HG02970 (cell line): ENCODE results near the gene ZNF816.
A peak's percentile ranks its signal among the peaks of the same experiment; 100 is the strongest.
"Not testable (repeated sequence)": the region's sequence is repeated elsewhere in the genome, so short reads cannot be mapped to it uniquely, and the experiment has no call there.

Source experiments
- ATAC-seq: cut with Tn5 transposase; IDR thresholded peaks from one replicate; pipeline ENCODE4 v1.9.1; 2021; ENCODE audit warnings: mild to moderate bottlenecking, moderate library complexity, moderate number of reproducible peaks; ENCODE audit not compliant: unreplicated experiment, low FRiP score

The ZNF816 gene

GRCh38 chr19:52962394-52963246 lies at the start of gene ZNF816:
TSS of gene ZNF816 (minus strand) at chr19:52962881. CDS start at chr19:52956089, 6,792 bp downstream.
- peak; percentile 96 for ATAC-seq

GRCh38 chr19:53012006-53012405 lies 49.3 kb upstream of the ZNF816 start:
- no peak for ATAC-seq

- no peak for ATAC-seq
Observed at GRCh38 chr19:53010494-53010893, 47.8 kb upstream of the ZNF816 start.

GRCh38 chr19:53008061-53008778 lies 45.5 kb upstream of the ZNF816 start:
- no peak for ATAC-seq

GRCh38 chr19:53007606-53008005 lies 44.9 kb upstream of the ZNF816 start:
- no peak for ATAC-seq

GRCh38 chr19:53007200-53007599 lies 44.5 kb upstream of the ZNF816 start:
- no peak for ATAC-seq

GRCh38 chr19:53004242-53004641 lies 41.6 kb upstream of the ZNF816 start:
- no peak for ATAC-seq

- ATAC-seq = no peak
Observed at GRCh38 chr19:53002479-53002878, 39.8 kb upstream of the ZNF816 start.

- ATAC-seq = no peak
Observed at GRCh38 chr19:52997975-52998374, 35.3 kb upstream of the ZNF816 start.

- ATAC-seq = no peak
Observed at GRCh38 chr19:52995711-52996110, 33.0 kb upstream of the ZNF816 start.

- no peak for ATAC-seq
Observed at GRCh38 chr19:52993342-52994178, 30.9 kb upstream of the ZNF816 start.

- no peak for ATAC-seq
Observed at GRCh38 chr19:52992109-52993004, 29.7 kb upstream of the ZNF816 start.

- no peak for ATAC-seq
Observed at GRCh38 chr19:52991484-52991883, 28.8 kb upstream of the ZNF816 start.

GRCh38 chr19:52990759-52991418 lies 28.2 kb upstream of the ZNF816 start:
- ATAC-seq = no peak

GRCh38 chr19:52988506-52988905 lies 25.8 kb upstream of the ZNF816 start:
- ATAC-seq = no peak

GRCh38 chr19:52987221-52987620 lies 24.5 kb upstream of the ZNF816 start:
- no peak for ATAC-seq

- not testable (repeated sequence) for ATAC-seq
Observed at GRCh38 chr19:52983167-52983566, 20.5 kb upstream of the ZNF816 start.

GRCh38 chr19:52981329-52981728 lies 18.6 kb upstream of the ZNF816 start:
- no peak for ATAC-seq

- ATAC-seq = no peak
Observed at GRCh38 chr19:52967772-52968171, 5.1 kb upstream of the ZNF816 start.
